Peyer's patch (tissue), 4 donors: ENCODE data around the gene COPS2.

Source experiments
- CTCF ChIP-seq, 6 experiments: fragments of 450-650 bp in 4 of 6; fragments of 200-600 bp in 2 of 6; sonication (generic) in 1 of 6; IDR thresholded peaks; one replicate each; pipeline ENCODE4 v1.5.1; 2017 to 2019; ENCODE audit warnings: antibody characterized with exemption in 6 of 6, mild to moderate bottlenecking in 3 of 6, moderate library complexity in 1 of 6
- POLR2A ChIP-seq, 2 donors: fragments of 450-650 bp; IDR thresholded peaks; one replicate each; pipeline ENCODE4 v1.5.1; 2017; ENCODE audit warnings: antibody characterized with exemption in 2 of 2, mild to moderate bottlenecking in 2 of 2, moderate library complexity in 2 of 2

DNA sequence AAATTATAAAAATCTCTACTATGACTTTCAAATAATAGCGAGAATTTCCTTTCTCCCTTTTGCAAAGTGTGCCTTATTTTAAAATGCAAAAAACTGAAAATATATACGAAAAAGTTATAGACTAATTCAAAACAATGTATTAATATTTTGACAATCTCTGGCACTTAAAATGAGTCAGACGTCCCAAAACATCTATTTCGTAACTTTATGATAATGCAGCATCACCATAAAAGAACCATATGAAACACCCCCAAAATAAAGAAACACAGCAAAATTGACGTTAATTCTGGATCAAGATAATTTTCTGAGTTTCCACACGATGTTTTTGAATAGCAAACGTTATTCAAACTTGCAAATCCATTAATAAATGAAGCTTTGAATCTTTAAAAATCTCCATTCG is 1.0 kb downstream of the COPS2 start:
- TF ChIP-seq CTCF (IDR thresholded peaks at IDR 0.05) (no peak), POLR2A (IDR thresholded peaks at IDR 0.05) (no peak)
